SK-N-MC (cell line): Measurements from ENCODE around the gene KCND2.

ENCODE experiments used
- EZH2 ChIP-seq: fragments of 200-600 bp; sonication (generic); IDR thresholded peaks from one replicate; pipeline ENCODE4 v1.6.1; 2017; ENCODE audit warnings: antibody characterized with exemption
- FOXP2 ChIP-seq: optimal IDR thresholded peaks from 2 replicates; pipeline ENCODE3; 2011; ENCODE audit warnings: mild to moderate bottlenecking, moderate library complexity; ENCODE audit not compliant: insufficient read depth; ENCODE audit errors: extremely low read length, control extremely low read depth
- POLR2AphosphoS5 ChIP-seq: IDR thresholded peaks from 2 replicates; pipeline ENCODE4 v1.6.1; 2012; ENCODE audit warnings: mild to moderate bottlenecking, low read depth, low read length, borderline replicate concordance

DNA sequence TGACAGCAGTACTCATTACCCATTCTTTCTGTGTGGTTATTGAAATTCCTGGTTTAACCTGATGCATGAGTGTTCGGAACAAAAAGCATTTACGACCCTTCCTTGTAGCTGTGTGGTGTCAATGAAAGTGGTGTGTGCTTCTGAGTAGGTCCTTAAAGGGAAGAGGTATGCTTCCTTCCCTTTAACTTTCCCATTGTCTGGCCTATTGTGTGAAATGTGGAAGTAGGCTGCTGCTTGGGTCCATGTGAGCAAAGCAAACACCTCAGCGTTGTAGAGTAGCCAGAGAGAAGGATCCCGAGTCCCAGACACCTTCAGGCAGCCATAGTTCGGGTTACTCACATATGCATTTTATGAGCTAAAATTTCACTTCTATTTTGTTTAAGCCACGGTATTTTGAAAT lies 510.3 kb downstream of the KCND2 start:
- TF ChIP-seq POLR2AphosphoS5: no peak
- no peak for TF ChIP-seq EZH2
- no peak for TF ChIP-seq FOXP2
